WI38 (cell line): ENCODE data around the gene PTX4.

Source experiments
- H3K4me3 ChIP-seq: 2 replicates; pipeline ENCODE4 v1.5.1; 2011; ENCODE audit warnings: low read depth, mild to moderate bottlenecking, control low read depth, low read length
- CTCF ChIP-seq: IDR thresholded peaks from 2 replicates; pipeline ENCODE4 v1.5.1; 2012; ENCODE audit warnings: low read depth, mild to moderate bottlenecking, control low read depth, low read length

The PTX4 gene

DNA sequence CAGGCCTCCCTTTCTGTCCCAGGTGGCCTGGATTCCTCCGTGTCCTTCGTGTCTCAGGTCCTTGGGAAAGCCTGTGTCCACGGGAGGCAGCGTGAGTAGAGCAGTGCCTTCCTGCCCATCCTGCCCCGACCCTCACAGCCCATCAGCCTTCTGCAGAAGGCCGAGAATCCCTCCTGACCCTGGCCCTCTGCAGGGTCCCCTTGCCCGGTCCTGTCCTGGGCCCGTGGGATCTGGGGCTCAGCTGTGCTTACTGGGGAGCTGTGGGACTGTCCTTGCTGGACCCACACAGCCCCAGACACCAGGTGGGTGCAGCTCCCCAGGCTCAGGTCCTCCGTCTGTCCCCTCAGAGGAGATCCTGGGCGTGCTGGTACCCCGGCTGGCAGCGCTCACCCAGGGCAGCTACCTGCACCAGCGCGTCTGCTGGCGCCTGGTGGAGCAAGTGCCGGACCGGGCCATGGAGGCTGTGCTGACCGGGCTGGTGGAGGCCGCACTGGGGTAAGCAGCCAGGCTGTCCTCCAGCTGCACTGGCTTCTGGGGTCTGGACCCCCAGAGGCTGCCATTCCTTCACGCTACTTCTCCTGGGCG, 8.4 kb upstream of the PTX4 start:
- TF ChIP-seq CTCF, result no peak
- no peak overlapping the region for H3K4me3 ChIP-seq

GRCh38 chr16:1496464-1496863, 7.7 kb upstream of the PTX4 start:
- no peak for TF ChIP-seq CTCF

GRCh38 chr16:1495889-1496262, 7.1 kb upstream of the PTX4 start:
- no peak for TF ChIP-seq CTCF
- H3K4me3 ChIP-seq, result no peak overlapping the region

More at GRCh38 chr16:1496464-1496863, 7.7 kb upstream of the PTX4 start:
- H3K4me3 ChIP-seq, result no peak overlapping the region

DNA sequence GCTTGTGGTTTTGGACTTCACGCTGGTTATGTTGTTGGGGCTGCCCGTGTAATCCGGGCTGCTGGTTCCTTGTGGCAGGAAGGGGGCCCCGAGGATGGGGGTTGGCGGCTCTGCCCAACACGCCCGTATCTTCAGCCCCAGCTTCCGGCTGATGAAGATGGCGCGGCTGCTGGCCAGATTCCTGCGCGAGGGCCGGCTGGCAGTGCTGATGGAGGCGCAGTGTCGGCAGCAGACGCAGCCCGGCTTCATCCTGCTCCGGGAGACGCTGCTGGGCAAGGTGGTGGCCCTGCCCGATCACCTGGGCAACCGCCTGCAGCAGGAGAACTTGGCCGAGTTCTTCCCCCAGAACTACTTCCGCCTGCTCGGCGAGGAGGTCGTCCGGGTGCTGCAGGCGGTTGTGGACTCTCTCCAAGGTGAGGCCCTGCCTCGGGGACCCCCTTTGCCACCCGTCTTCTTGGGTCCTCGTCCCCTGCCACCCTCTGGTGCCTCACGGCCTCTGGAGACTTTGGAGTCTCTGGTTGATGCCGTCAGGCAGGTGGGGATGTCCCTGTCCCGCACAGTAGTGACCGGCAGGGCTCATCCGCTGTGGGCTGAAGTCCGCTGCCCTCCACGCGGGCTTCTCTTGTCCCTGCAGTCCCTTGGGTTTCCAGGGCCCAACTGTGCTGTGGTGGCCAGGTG, 6.6 kb upstream of the PTX4 start:
- TF ChIP-seq CTCF, result no peak
- no peak overlapping the region for H3K4me3 ChIP-seq

DNA sequence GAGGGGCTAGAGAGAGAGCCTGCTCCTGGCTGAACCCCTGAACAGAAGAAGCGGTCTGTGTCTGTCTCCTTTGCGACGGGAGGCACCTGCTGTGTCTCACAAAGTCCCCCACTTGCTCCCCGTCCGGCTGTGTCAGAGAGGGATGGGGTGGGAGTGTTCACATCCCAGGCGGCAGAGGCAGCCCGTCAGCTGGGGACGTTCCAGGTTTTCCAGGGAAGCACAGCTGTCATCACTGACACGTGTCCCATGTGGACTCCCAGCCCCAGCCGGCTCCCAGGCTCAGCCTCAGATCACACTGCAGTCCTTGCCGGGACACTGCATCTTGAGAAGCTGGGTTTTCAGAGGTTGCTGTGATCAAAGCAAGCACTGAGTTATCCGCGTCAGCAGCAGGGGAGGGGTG, 6.0 kb upstream of the PTX4 start:
- no peak for TF ChIP-seq CTCF
- peak overlapping the region; percentile 86 for H3K4me3 ChIP-seq

DNA sequence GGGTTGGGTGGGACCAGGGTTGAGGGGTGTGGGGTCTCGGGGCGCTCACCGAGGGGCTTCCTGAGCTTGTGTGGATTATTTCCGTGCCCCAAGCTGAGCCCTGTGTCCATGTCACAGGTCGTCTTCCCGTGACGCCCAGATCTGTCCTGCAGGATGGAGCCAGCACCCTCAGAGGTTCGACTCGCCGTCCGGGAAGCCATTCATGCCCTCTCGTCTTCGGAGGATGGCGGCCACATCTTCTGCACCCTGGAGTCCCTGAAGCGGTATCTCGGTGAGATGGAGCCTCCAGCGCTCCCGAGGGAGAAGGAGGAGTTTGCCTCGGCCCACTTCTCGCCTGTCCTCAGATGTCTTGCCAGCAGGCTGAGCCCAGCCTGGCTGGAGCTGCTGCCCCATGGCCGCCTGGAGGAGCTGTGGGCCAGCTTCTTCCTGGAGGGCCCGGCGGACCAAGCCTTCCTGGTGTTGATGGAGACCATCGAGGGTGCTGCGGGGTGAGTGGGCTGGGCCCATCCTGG, 5.4 kb upstream of the PTX4 start:
- peak overlapping the region; percentile 86 for H3K4me3 ChIP-seq
- peak; percentile 52; the same call in 1 of the 2 replicates for TF ChIP-seq CTCF

DNA sequence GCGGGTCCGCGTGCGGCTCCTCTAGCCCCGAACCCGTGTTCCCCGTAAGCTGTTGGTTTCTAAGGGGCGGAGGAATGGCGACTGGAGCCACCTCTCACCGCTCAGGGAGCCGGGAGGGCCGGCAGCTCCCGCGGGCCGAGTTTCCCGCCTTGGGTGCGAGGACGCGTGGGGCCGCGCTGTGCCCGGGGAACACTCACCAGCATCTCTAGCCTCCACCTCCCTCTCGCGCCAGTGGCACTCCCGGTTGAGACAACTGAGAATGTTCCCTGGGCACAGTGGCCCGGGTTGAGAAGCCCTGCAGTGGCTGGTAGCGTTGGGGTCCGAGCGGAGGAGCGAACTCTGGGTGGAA, 5.0 kb upstream of the PTX4 start:
- no peak for TF ChIP-seq CTCF

More for the DNA sequence above, 5.0 kb upstream of the PTX4 start:
- H3K4me3 ChIP-seq, result peak overlapping the region; percentile 86
